ENCODE data around the gene SAXO1. TPM values are rescaled to one million over a fixed set of nuclear protein-coding genes. Genes with fewer than 3 reads are reported as not detected.

Gene SAXO1
- total and polyA plus RNA-seq, 2 experiments from 2014 or later = 0.02 TPM; not detected in 1

GRCh38 chr9:18905883-18906629 lies 127.0 kb downstream of the SAXO1 start:
- Mint-ChIP-seq H3K27ac (no peak overlapping the region), H3K4me1 (peaks cover 12% of the 10 kb centered on the region)
- no peak overlapping the region for H3K4me2 ChIP-seq

More at GRCh38 chr9:18905883-18906629, 127.0 kb downstream of the SAXO1 start:
- no peak overlapping the region for H3K4me3 Mint-ChIP-seq
- TF ChIP-seq EZH2 (IDR thresholded peaks at IDR 0.05; ENCODE audit: low read depth, unreplicated experiment) (no peak), ZNF462 (CRISPR knock-in tag; IDR thresholded peaks at IDR 0.05) (no peak), EZH2phosphoT487 (IDR thresholded peaks at IDR 0.05; ENCODE audit: unreplicated experiment) (no peak), ZNF114 (CRISPR knock-in tag; IDR thresholded peaks at IDR 0.05) (no peak)
- DNase-seq (ENCODE audit: low spot score) (no peak), ATAC-seq (no peak)
- no peaks in the 10 kb centered on the region for H3K36me3 ChIP-seq (ENCODE audit: insufficient read depth)
- peaks cover 5% of the 10 kb centered on the region; the same call in 1 of the 2 replicates for H3K9me2 ChIP-seq (ENCODE audit: insufficient read depth)
- H3K9me3 Mint-ChIP-seq = peaks cover 9% of the 10 kb centered on the region; the same call in 2 of the 3 replicates
- H3F3A ChIP-seq (replicated peaks; ENCODE audit: low read depth) = no peaks in the 10 kb centered on the region
- no peaks in the 10 kb centered on the region for H4K20me1 ChIP-seq (replicated peaks; ENCODE audit: insufficient read depth)
- no peak overlapping the region for H3K27ac ChIP-seq (ENCODE audit: low read depth)
- no peak overlapping the region for H2AFZ ChIP-seq
- H3K79me2 ChIP-seq (replicated peaks; ENCODE audit: insufficient read depth) = no peaks in the 10 kb centered on the region
- H3K27me3 Mint-ChIP-seq (ENCODE audit: insufficient read depth, low read depth, poor library complexity) = peaks cover 2% of the 10 kb centered on the region
- no peaks in the 10 kb centered on the region for H3K27me3 ChIP-seq (ENCODE audit: insufficient read depth)
- H3K4me1 ChIP-seq (ENCODE audit: insufficient read depth) = peaks cover 6% of the 10 kb centered on the region; the same call in 1 of the 2 replicates
- H3K4me3 ChIP-seq = no peak overlapping the region
- H3K36me3 Mint-ChIP-seq (ENCODE audit: low read depth) = no peaks in the 10 kb centered on the region

Data from GM23338 (cell line).